Fibroblast of lung (primary cell): ENCODE measurements around the gene HLA-DOA. TPM values are rescaled to one million over a fixed set of nuclear protein-coding genes. Genes with fewer than 3 reads are reported as not detected.

Experiments
- DNase-seq, 2 donors: peaks; one replicate each; pipeline versions ENCODE4 v3.0.0 to v3.0.0-alpha.2; 2010; ENCODE audit warnings: low read depth in 2 of 2
- H2AFZ ChIP-seq: 2 replicates; pipeline ENCODE4 v1.5.1; 2012; ENCODE audit warnings: low read length, control low read depth, inconsistent platforms
- H3K27ac ChIP-seq: 2 replicates; pipeline ENCODE4 v1.5.1; 2011; ENCODE audit warnings: low read length, control low read depth; ENCODE audit not compliant: insufficient read depth
- H3K27me3 ChIP-seq: 2 replicates; pipeline ENCODE4 v1.5.1; 2011; ENCODE audit warnings: mild to moderate bottlenecking, low read length; ENCODE audit not compliant: control insufficient read depth, insufficient read depth
- H3K36me3 ChIP-seq: 2 replicates; pipeline ENCODE4 v1.5.1; 2011; ENCODE audit warnings: low read length; ENCODE audit not compliant: control insufficient read depth, insufficient read depth
- H3K4me1 ChIP-seq: 2 replicates; pipeline ENCODE4 v1.5.1; 2011; ENCODE audit warnings: low read length; ENCODE audit not compliant: control insufficient read depth, insufficient read depth; ENCODE audit errors: extremely low read depth
- H3K4me2 ChIP-seq: 2 replicates; pipeline ENCODE4 v1.5.1; 2011; ENCODE audit warnings: low read length, control low read depth; ENCODE audit not compliant: insufficient read depth; ENCODE audit errors: extremely low read depth
- H3K4me3 ChIP-seq, 4 experiments: fragments of 200-600 bp in 1 of 4; sonication (generic) in 1 of 4; replicated peaks in 1 of 4; 2 replicates each; pipeline ENCODE4 v1.5.1; 2011 to 2016; ENCODE audit warnings: low read length in 4 of 4, low read depth in 3 of 4, mild to moderate bottlenecking in 3 of 4, control low read depth in 2 of 4, inconsistent platforms in 1 of 4, mixed read lengths in 1 of 4; ENCODE audit not compliant: insufficient read depth in 1 of 4; ENCODE audit errors: control extremely low read depth in 1 of 4
- H3K79me2 ChIP-seq: 2 replicates; pipeline ENCODE4 v1.5.1; 2012; ENCODE audit warnings: mild to moderate bottlenecking, low read length, inconsistent platforms; ENCODE audit not compliant: control insufficient read depth, insufficient read depth
- H3K9ac ChIP-seq: 2 replicates; pipeline ENCODE4 v1.5.1; 2011; ENCODE audit warnings: mild to moderate bottlenecking, low read length, control low read depth; ENCODE audit not compliant: insufficient read depth
- H3K9me3 ChIP-seq: 2 replicates; pipeline ENCODE4 v1.5.1; 2012; ENCODE audit warnings: low read depth, low read length; ENCODE audit not compliant: control insufficient read depth, insufficient read depth
- H4K20me1 ChIP-seq: 2 replicates; pipeline ENCODE4 v1.5.1; 2011; ENCODE audit warnings: low read length; ENCODE audit not compliant: control insufficient read depth, insufficient read depth; ENCODE audit errors: extremely low read depth
- EZH2 ChIP-seq: IDR thresholded peaks from 2 replicates; pipeline ENCODE4 v1.5.1; 2012; ENCODE audit warnings: low read length, control low read depth, mild to moderate bottlenecking; ENCODE audit errors: missing control alignments
- polyA minus RNA-seq: library from RNA; depleted of rRNA, polyadenylated mRNA; stranded (reverse); fragments of >200 nt; gene quantifications from 2 replicates; pipeline ENCODE4 v1.2.3, GENCODE V29; 2011; ENCODE audit warnings: low replicate concordance
- polyA plus RNA-seq, 2 donors: library from polyadenylated mRNA; depleted of rRNA in 1 of 2; stranded (reverse) in 1 of 2; unstranded in 1 of 2; fragments of >200 nt; gene quantifications; 2 replicates each; pipeline ENCODE4 v1.2.1, GENCODE V29; 2011 to 2012; ENCODE audit warnings: missing spikeins in 1 of 2
- total RNA-seq: library from RNA; depleted of rRNA; stranded (reverse); fragments of >200 nt; gene quantifications from 2 replicates; pipeline ENCODE4 v1.2.1, GENCODE V29; 2014
- TF ChIP-seq, protein P1 (sequence below), 2 donors: IDR thresholded peaks in 1 of 2; conservative IDR thresholded peaks in 1 of 2; 1 replicate in 1 of 2; 2 replicates in 1 of 2; pipeline ENCODE4 v1.5.1; 2011 to 2012; ENCODE audit warnings: low read length in 2 of 2, control low read depth in 1 of 2, inconsistent platforms in 1 of 2, low read depth in 1 of 2, mild to moderate bottlenecking in 1 of 2

Gene HLA-DOA
- total RNA-seq (not detected in 2 replicates), polyA plus RNA-seq (not detected in 2 replicates), polyA minus RNA-seq (not detected in 2 replicates)
- polyA plus RNA-seq (2012): not detected in 2 replicates

DNA sequence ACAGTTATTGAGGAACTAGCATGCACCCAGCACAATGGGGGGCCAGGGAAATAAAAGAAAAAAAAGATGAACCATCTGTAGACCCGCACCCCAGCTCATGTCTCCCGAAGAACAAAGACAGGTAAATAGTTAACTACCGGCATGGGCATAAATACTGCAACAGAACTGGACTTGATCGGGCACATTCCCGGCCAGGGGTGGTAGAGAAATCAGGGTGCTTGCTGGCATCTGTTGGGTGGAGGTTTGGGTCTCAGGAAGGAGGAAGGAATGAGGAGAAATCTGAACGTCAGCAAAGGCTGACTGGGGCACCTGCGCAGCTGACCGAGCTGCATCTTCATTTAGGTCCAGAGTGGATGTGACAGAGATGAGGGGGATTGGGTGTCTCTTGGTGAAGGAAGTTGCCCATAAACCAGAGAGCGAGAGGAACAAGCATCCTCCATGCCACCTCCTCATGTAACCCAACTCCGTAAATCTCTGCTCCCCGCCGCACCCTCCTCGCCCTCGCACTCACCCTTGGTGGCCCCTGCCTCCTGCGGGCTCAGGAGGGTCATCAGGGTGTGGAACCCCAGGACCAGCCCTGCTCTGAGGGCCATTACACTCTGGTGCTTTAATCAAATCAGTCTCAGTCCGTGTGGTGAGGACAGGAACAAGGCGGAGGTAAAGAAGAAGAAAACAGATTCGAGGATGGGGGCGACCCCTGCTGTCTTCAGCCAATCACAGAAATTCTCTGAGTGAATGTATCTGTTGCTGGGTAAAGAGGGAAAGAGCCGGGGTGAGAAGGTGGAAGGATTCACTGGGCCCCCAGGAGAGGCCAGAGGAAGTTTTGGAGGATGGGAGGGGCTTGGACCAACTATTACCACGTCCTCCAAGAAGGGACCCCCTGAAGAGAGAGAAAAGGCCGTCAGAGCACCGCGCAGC, at the start of gene HLA-DOA:
Gene HLA-DOA, minus strand, starts transcription at position 648 of the 918 bp plus-strand sequence.
- Histone ChIP-seq H3K79me2 (no peaks in the 10 kb centered on the region), H3K4me2 (no peak within 1 kb of the TSS), H3K27ac (no peak within 1 kb of the TSS), H3K9ac (no peak within 1 kb of the TSS), H3K27me3 (peaks cover 14% of the 10 kb centered on the region), H3K9me3 (no peaks in the 10 kb centered on the region), H4K20me1 (no peaks in the 10 kb centered on the region), H3K4me3 (no peak within 1 kb of the TSS), H3K36me3 (no peaks in the 10 kb centered on the region), H2AFZ (no peak within 1 kb of the TSS), H3K4me1 (no peaks in the 10 kb centered on the region)
- peak; percentile 8 to 11 for DNase-seq
- TF ChIP-seq, protein P1, sequence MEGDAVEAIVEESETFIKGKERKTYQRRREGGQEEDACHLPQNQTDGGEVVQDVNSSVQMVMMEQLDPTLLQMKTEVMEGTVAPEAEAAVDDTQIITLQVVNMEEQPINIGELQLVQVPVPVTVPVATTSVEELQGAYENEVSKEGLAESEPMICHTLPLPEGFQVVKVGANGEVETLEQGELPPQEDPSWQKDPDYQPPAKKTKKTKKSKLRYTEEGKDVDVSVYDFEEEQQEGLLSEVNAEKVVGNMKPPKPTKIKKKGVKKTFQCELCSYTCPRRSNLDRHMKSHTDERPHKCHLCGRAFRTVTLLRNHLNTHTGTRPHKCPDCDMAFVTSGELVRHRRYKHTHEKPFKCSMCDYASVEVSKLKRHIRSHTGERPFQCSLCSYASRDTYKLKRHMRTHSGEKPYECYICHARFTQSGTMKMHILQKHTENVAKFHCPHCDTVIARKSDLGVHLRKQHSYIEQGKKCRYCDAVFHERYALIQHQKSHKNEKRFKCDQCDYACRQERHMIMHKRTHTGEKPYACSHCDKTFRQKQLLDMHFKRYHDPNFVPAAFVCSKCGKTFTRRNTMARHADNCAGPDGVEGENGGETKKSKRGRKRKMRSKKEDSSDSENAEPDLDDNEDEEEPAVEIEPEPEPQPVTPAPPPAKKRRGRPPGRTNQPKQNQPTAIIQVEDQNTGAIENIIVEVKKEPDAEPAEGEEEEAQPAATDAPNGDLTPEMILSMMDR (conservative IDR thresholded peaks at IDR 0.05 in 1 of 2, IDR thresholded peaks at IDR 0.05 in 1 of 2; ENCODE audit: low read depth in 1 of 2, low read length in 2 of 2): no peak
- no peak for TF ChIP-seq EZH2

DNA sequence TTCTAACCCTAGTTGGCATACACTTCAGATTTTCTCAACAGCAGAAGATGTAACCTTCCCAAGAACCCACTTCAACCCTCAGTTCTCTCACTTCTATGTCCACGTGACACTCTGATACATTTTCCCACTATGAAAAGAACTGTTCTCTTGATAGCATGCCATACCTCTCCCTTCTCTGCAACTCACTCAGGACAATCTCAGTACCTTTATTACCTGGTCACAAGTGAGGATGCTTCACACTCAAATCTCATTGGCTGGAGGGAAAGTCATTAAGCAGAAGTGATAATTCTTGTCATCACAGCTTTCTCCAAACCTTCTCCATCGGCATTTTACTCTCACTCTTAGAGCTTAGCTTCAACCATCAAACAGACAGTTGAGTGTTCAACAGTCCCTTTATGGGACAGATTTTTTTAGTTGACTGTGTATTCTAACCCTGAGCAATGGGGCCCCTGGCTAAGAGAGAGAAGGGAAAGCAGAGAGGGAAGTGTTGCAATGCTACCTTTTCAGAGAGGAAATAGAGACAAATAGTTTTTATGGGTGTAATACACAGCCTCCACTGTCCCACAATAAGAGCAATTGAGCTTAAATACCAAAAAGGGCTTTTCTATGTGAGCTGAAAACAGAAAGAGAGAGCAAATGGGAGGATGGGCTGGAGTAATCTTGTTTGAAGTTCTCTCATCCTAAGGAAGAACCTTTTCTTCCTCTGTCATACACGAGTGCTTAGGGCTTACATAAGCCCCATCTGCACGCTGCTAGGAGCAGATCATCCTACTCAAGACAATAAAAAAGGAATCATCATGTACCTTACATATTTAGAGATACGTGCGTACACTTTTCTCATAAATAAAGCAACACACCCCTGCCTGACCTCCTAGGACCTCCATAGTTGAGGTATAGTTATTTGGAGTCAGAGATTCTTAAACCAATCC, 48.1 kb upstream of the HLA-DOA start:
- no peaks in the 10 kb centered on the region for H4K20me1 ChIP-seq
- DNase-seq: no peak
- no peaks in the 10 kb centered on the region for H3K4me1 ChIP-seq
- H3K27me3 ChIP-seq: no peaks in the 10 kb centered on the region
- no peak overlapping the region for H3K9ac ChIP-seq
- no peaks in the 10 kb centered on the region for H3K36me3 ChIP-seq
- H3K4me3 ChIP-seq: no peak overlapping the region
- H3K27ac ChIP-seq: no peak overlapping the region
- no peak overlapping the region for H3K4me2 ChIP-seq
- H3K9me3 ChIP-seq: no peaks in the 10 kb centered on the region
- TF ChIP-seq EZH2: no peak
- TF ChIP-seq, protein P1 (conservative IDR thresholded peaks at IDR 0.05 in 1 of 2, IDR thresholded peaks at IDR 0.05 in 1 of 2; ENCODE audit: low read depth in 1 of 2, low read length in 2 of 2): no peak
- H3K79me2 ChIP-seq: no peaks in the 10 kb centered on the region
- H2AFZ ChIP-seq: no peak overlapping the region

DNA sequence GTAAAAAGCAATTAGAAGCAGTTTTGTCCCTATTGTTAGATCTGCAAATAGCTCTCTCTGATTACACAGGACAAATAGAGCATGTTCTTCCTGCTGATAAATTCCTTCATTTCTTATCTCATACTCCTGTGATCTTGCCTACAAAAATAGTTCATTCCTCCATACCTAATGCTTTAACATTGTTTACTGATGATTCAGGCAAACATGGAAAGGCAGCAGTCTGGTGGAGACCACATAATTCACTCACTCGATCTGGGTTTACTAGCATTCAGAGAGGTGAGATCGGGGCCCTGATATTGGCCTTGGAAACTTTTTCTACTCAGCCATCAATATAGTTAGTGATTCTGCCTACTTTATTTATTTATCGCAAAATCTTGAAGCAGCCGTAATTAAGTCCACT, 43.8 kb upstream of the HLA-DOA start:
- no peaks in the 10 kb centered on the region for H3K79me2 ChIP-seq
- H3K27me3 ChIP-seq: peaks cover 8% of the 10 kb centered on the region
- H3K4me2 ChIP-seq: no peak overlapping the region
- H3K4me1 ChIP-seq: no peaks in the 10 kb centered on the region
- no peak overlapping the region for H3K4me3 ChIP-seq
- TF ChIP-seq, protein P1 (conservative IDR thresholded peaks at IDR 0.05 in 1 of 2, IDR thresholded peaks at IDR 0.05 in 1 of 2; ENCODE audit: low read depth in 1 of 2, low read length in 2 of 2): no peak
- no peak for TF ChIP-seq EZH2
- H2AFZ ChIP-seq: no peak overlapping the region
- no peaks in the 10 kb centered on the region for H3K36me3 ChIP-seq
- no peak overlapping the region for H3K27ac ChIP-seq
- no peaks in the 10 kb centered on the region for H4K20me1 ChIP-seq
- no peak overlapping the region for H3K9ac ChIP-seq
- DNase-seq: peak in 1 of 2 donors; percentile 14
- H3K9me3 ChIP-seq: no peaks in the 10 kb centered on the region
